K562 (cell line): ENCODE data around the gene GALNS. TPM values are rescaled to one million over a fixed set of nuclear protein-coding genes. Genes with fewer than 3 reads are reported as not detected.
A peak's percentile ranks its signal among the peaks of the same experiment; 100 is the strongest.

Source experiments
- DEAF1 ChIP-seq: fragments of 450-650 bp; formaldehyde crosslinking; IDR thresholded peaks from 2 replicates; pipeline ENCODE4 v1.4.0; 2020; ENCODE audit warnings: mild to moderate bottlenecking, moderate library complexity
- FOXK2 ChIP-seq, 2 experiments: fragments of 450-650 bp; IDR thresholded peaks in 1 of 2; conservative IDR thresholded peaks in 1 of 2; 2 replicates each; pipeline ENCODE4 v1.6.1; 2016; ENCODE audit warnings: low read depth in 2 of 2, mild to moderate bottlenecking in 1 of 2
- HLTF ChIP-seq: fragments of 450-650 bp; IDR thresholded peaks from 2 replicates; pipeline ENCODE4 v1.6.1; 2016
- ID3 ChIP-seq, 2 experiments: fragments of 250-450 bp in 1 of 2; fragments of 450-650 bp in 1 of 2; sonication (Bioruptor Pico) in 1 of 2; IDR thresholded peaks; 2 replicates each; pipeline versions ENCODE4 v1.6.1 to v1.8.0; 2016 to 2021; ENCODE audit warnings: mild to moderate bottlenecking in 2 of 2, moderate library complexity in 2 of 2, missing compliant biosample characterization in 1 of 2, missing genetic modification characterization in 1 of 2
- NFE2L1 ChIP-seq: fragments of 450-650 bp; IDR thresholded peaks from 2 replicates; pipeline ENCODE4 v1.6.1; 2016; ENCODE audit warnings: missing genetic modification characterization, low read depth, mild to moderate bottlenecking, missing compliant biosample characterization, moderate library complexity, borderline replicate concordance
- NKRF ChIP-seq: fragments of 450-650 bp; IDR thresholded peaks from 2 replicates; pipeline ENCODE4 v1.6.1; 2016; ENCODE audit warnings: borderline replicate concordance
- POLR2A ChIP-seq: fragments of 450-650 bp; conservative IDR thresholded peaks from 2 replicates; pipeline ENCODE4 v1.6.1; 2016
- RCOR1 ChIP-seq, 2 experiments: IDR thresholded peaks; 2 replicates each; pipeline ENCODE4 v1.6.1; 2012; ENCODE audit warnings: low read depth in 2 of 2, low read length in 2 of 2, borderline replicate concordance in 1 of 2, improper control_type of control experiment in 1 of 2
- SIN3A ChIP-seq, 2 experiments: fragments of 150-350 bp in 1 of 2; IDR thresholded peaks; 2 replicates each; pipeline ENCODE4 v1.6.1; 2011 to 2016; ENCODE audit warnings: borderline replicate concordance in 2 of 2, low read depth in 2 of 2, low read length in 2 of 2, mild to moderate bottlenecking in 2 of 2, moderate library complexity in 2 of 2; ENCODE audit not compliant: control insufficient read depth in 1 of 2
- SNAPC5 ChIP-seq: fragments of 250-450 bp; sonication (Bioruptor Pico); IDR thresholded peaks from 2 replicates; pipeline ENCODE4 v1.8.0; 2021; ENCODE audit warnings: moderate library complexity, mild to moderate bottlenecking, inconsistent platforms
- TAF1 ChIP-seq: IDR thresholded peaks from 2 replicates; pipeline ENCODE4 v1.6.1; 2011; ENCODE audit warnings: mild to moderate bottlenecking, low read length, moderate library complexity; ENCODE audit not compliant: insufficient read depth, control insufficient read depth, severe bottlenecking; ENCODE audit errors: extremely low read depth
- TBL1XR1 ChIP-seq, 2 experiments: IDR thresholded peaks; 2 replicates each; pipeline ENCODE4 v1.6.1; 2012; ENCODE audit warnings: improper control_type of control experiment in 2 of 2, low read length in 2 of 2, mild to moderate bottlenecking in 1 of 2
- TCF3 ChIP-seq: sonication (generic); formaldehyde crosslinking; IDR thresholded peaks from 2 replicates; pipeline ENCODE4 v1.4.0; 2020; ENCODE audit warnings: mild to moderate bottlenecking, missing genetic modification reagents
- TFAM ChIP-seq: fragments of 250-450 bp; sonication (Bioruptor Pico); conservative IDR thresholded peaks from 2 replicates; pipeline ENCODE4 v1.5.0; 2021; ENCODE audit warnings: mild to moderate bottlenecking, moderate library complexity
- TRIM24 ChIP-seq, 2 experiments: fragments of 450-650 bp; IDR thresholded peaks; 2 replicates each; pipeline ENCODE4 v1.6.1; 2016
- ZBTB2 ChIP-seq: fragments of 450-650 bp; IDR thresholded peaks from 2 replicates; pipeline ENCODE4 v1.6.1; 2016; ENCODE audit warnings: antibody characterized with exemption
- ZBTB33 ChIP-seq: sonication (generic); formaldehyde crosslinking; IDR thresholded peaks from 2 replicates; pipeline ENCODE4 v1.8.1; 2023; ENCODE audit warnings: mild to moderate bottlenecking, missing genetic modification reagents
- ZNF408 ChIP-seq: fragments of 250-450 bp; sonication (Bioruptor Pico); IDR thresholded peaks from 2 replicates; pipeline ENCODE4 v1.4.0; 2020; ENCODE audit warnings: low read depth, mild to moderate bottlenecking, moderate library complexity
- polyA plus RNA-seq, 8 experiments: library from polyadenylated mRNA; depleted of rRNA in 4 of 8; stranded (reverse) in 5 of 8; unstranded in 3 of 8; fragments of >200 nt; fragmentation: Nextera tagmentation in 2 of 8; fragmentation: Illumina TruSeq in 1 of 8; extraction: Ambion mirVana in 2 of 8; extraction: Trizol in 1 of 8; gene quantifications; 2 replicates each; pipeline versions ENCODE4 v1.2.1 to v1.2.3, GENCODE V29; 2011 to 2014; ENCODE audit warnings: inconsistent platforms in 1 of 8, missing spikeins in 1 of 8
- total RNA-seq, 7 experiments: library from RNA; depleted of rRNA in 6 of 7; stranded (reverse); fragments of >200 nt in 6 of 7; fragmentation: Illumina TruSeq in 2 of 7; extraction: Trizol in 2 of 7; gene quantifications; 2 replicates each; pipeline versions ENCODE4 v1.2.1 to v1.2.3, GENCODE V29; 2011 to 2021; ENCODE audit warnings: low replicate concordance in 1 of 7

The GALNS gene
- total and polyA plus RNA-seq, 9 of the 15 experiments (the other 6 are each of a cell fraction or from before 2014, with no cell fraction given) = 0.38 to 13.2 (median 4.3) TPM

GRCh38 chr16:88882358-88883030 is 25.7 kb upstream of the GALNS start (continued):
- TF ChIP-seq ID3 (CRISPR knock-in tag; IDR thresholded peaks at IDR 0.05) = no peak
- no peak for TF ChIP-seq ID3 (tag; IDR thresholded peaks at IDR 0.05)
- peak; percentile 58 to 71; a peak in 3 of 4 replicates for TF ChIP-seq TRIM24 (IDR thresholded peaks at IDR 0.05)
- TF ChIP-seq TCF3 (CRISPR knock-in tag) = peak; percentile 22; the same call in 1 of the 2 replicates
- no peak for TF ChIP-seq NFE2L1 (tag)
- no peak for TF ChIP-seq SIN3A (IDR thresholded peaks at IDR 0.05; ENCODE audit: borderline replicate concordance in 2 of 2, control insufficient read depth in 1 of 2, low read depth in 2 of 2, low read length in 2 of 2)
- TF ChIP-seq RCOR1 (IDR thresholded peaks at IDR 0.05; ENCODE audit: borderline replicate concordance in 1 of 2, low read depth in 2 of 2, low read length in 2 of 2) = no peak
- TF ChIP-seq POLR2A = peak; percentile 63; the same call in 1 of the 2 replicates
- TF ChIP-seq HLTF = peak; percentile 83; the same call in 1 of the 2 replicates
- no peak for TF ChIP-seq TBL1XR1 (IDR thresholded peaks at IDR 0.05; ENCODE audit: low read length in 2 of 2)
- TF ChIP-seq DEAF1 (CRISPR knock-in tag) = no peak
- no peak for TF ChIP-seq ZNF408 (CRISPR knock-in tag)
- TF ChIP-seq FOXK2 (conservative IDR thresholded peaks at IDR 0.05 in 1 of 2, IDR thresholded peaks at IDR 0.05 in 1 of 2; ENCODE audit: low read depth in 2 of 2) = peak; percentile 83 to 85; a peak in 3 of 4 replicates
- TF ChIP-seq SNAPC5 (CRISPR knock-in tag) = no peak
- no peak for TF ChIP-seq TAF1
- TF ChIP-seq ZBTB2 = peak; percentile 67
- TF ChIP-seq NKRF = peak; percentile 71
- TF ChIP-seq TFAM (CRISPR knock-in tag) = no peak
- TF ChIP-seq ZBTB33 (CRISPR knock-in tag) = peak; percentile 50; the same call in 1 of the 2 replicates
